Skeletal muscle tissue (tissue), 4 donors: ENCODE data around the gene DLG2. TPM values are rescaled to one million over a fixed set of nuclear protein-coding genes. Genes with fewer than 3 reads are reported as not detected.
"Not testable (repeated sequence)": the region's sequence is repeated elsewhere in the genome, so short reads cannot be mapped to it uniquely, and the experiment has no call there.

Experiments used
- H3K27ac ChIP-seq: one replicate; pipeline ENCODE4 v1.7.0; 2013; ENCODE audit warnings: mild to moderate bottlenecking, low read depth, low read length, inconsistent platforms
- H3K27me3 ChIP-seq, 3 donors: one replicate each; pipeline ENCODE4 v1.7.0; 2013; ENCODE audit warnings: low read length in 3 of 3; ENCODE audit not compliant: control insufficient read depth in 3 of 3, insufficient read depth in 3 of 3
- H3K36me3 ChIP-seq, 3 donors: one replicate each; pipeline ENCODE4 v1.7.0; 2013; ENCODE audit warnings: low read length in 3 of 3; ENCODE audit not compliant: control insufficient read depth in 3 of 3, insufficient read depth in 3 of 3
- H3K4me1 ChIP-seq, 3 donors: one replicate each; pipeline ENCODE4 v1.7.0; 2013; ENCODE audit warnings: low read length in 3 of 3, mild to moderate bottlenecking in 3 of 3; ENCODE audit not compliant: control insufficient read depth in 3 of 3, insufficient read depth in 3 of 3
- H3K4me3 ChIP-seq, 3 donors: one replicate each; pipeline ENCODE4 v1.7.0; 2013; ENCODE audit warnings: low read length in 3 of 3
- H3K9ac ChIP-seq, 3 donors: one replicate each; pipeline ENCODE4 v1.7.0; 2013; ENCODE audit warnings: low read length in 3 of 3, mild to moderate bottlenecking in 3 of 3, moderate library complexity in 2 of 3, low read depth in 1 of 3
- H3K9me3 ChIP-seq, 3 donors: one replicate each; pipeline ENCODE4 v1.7.0; 2013; ENCODE audit warnings: low read length in 3 of 3; ENCODE audit not compliant: control insufficient read depth in 3 of 3
- total RNA-seq: library from RNA; depleted of rRNA; stranded (reverse); fragments of >200 nt; gene quantifications from one replicate; pipeline ENCODE4 v1.2.3, GENCODE V29; 2014
- donor health status: Osteomylitis.

Gene DLG2
- total RNA-seq, 1 donor from 2014 or later: 18.3 TPM

- Histone ChIP-seq H3K27me3 (no peaks in the 10 kb centered on the region), H3K9ac (no peak overlapping the region), H3K36me3 (no peaks in the 10 kb centered on the region), H3K4me3 (no peak overlapping the region), H3K27ac (no peak overlapping the region), H3K9me3 (no peaks in the 10 kb centered on the region), H3K4me1 (no peaks in the 10 kb centered on the region)
Measured at GRCh38 chr11:84788220-84788619, 838.9 kb downstream of the DLG2 start.

- H3K4me3 ChIP-seq, H3K27me3 ChIP-seq, H3K27ac ChIP-seq, H3K36me3 ChIP-seq, H3K9me3 ChIP-seq, H3K9ac ChIP-seq, H3K4me1 ChIP-seq: not testable (repeated sequence)
Measured at GRCh38 chr11:84784158-84784557, 843.0 kb downstream of the DLG2 start.

- Histone ChIP-seq H3K4me3 (no peak overlapping the region), H3K27me3 (no peaks in the 10 kb centered on the region)
Measured at GRCh38 chr11:84780689-84781293, 846.4 kb downstream of the DLG2 start.

GRCh38 chr11:84775503-84775902 lies 851.6 kb downstream of the DLG2 start:
- peaks cover 0 to 4% (median 0%) of the 10 kb centered on the region in 3 donors for H3K9me3 ChIP-seq
- H3K9ac ChIP-seq: no peak overlapping the region
- no peaks in the 10 kb centered on the region for H3K36me3 ChIP-seq
- no peak overlapping the region for H3K4me3 ChIP-seq
- no peak overlapping the region for H3K27ac ChIP-seq
- no peaks in the 10 kb centered on the region for H3K4me1 ChIP-seq
- no peaks in the 10 kb centered on the region for H3K27me3 ChIP-seq

More at GRCh38 chr11:84780689-84781293, 846.4 kb downstream of the DLG2 start:
- no peaks in the 10 kb centered on the region for H3K9me3 ChIP-seq
- H3K27ac ChIP-seq: no peak overlapping the region
- H3K9ac ChIP-seq: no peak overlapping the region
- H3K4me1 ChIP-seq: no peaks in the 10 kb centered on the region
- H3K36me3 ChIP-seq: no peaks in the 10 kb centered on the region

- Histone ChIP-seq H3K36me3 (no peaks in the 10 kb centered on the region), H3K4me1 (no peaks in the 10 kb centered on the region), H3K4me3 (no peak overlapping the region), H3K27me3 (no peaks in the 10 kb centered on the region), H3K9ac (no peak overlapping the region), H3K9me3 (no peaks in the 10 kb centered on the region), H3K27ac (no peak overlapping the region)
Measured at GRCh38 chr11:84763931-84764330, 863.2 kb downstream of the DLG2 start.

GRCh38 chr11:84757711-84758110 lies 869.4 kb downstream of the DLG2 start:
- Histone ChIP-seq H3K9me3 (no peaks in the 10 kb centered on the region), H3K4me3 (no peak overlapping the region), H3K27ac (no peak overlapping the region), H3K27me3 (no peaks in the 10 kb centered on the region), H3K36me3 (no peaks in the 10 kb centered on the region), H3K9ac (no peak overlapping the region), H3K4me1 (no peaks in the 10 kb centered on the region)

- no peaks in the 10 kb centered on the region for H3K4me1 ChIP-seq
- no peaks in the 10 kb centered on the region for H3K36me3 ChIP-seq
- no peak overlapping the region for H3K27ac ChIP-seq
- H3K9me3 ChIP-seq: no peaks in the 10 kb centered on the region
- no peaks in the 10 kb centered on the region for H3K27me3 ChIP-seq
- H3K4me3 ChIP-seq: no peak overlapping the region
- no peak overlapping the region for H3K9ac ChIP-seq
Measured at GRCh38 chr11:84751371-84751770, 875.8 kb downstream of the DLG2 start.

GRCh38 chr11:84747871-84748270 lies 879.3 kb downstream of the DLG2 start:
- Histone ChIP-seq H3K4me3 (no peak overlapping the region), H3K36me3 (no peaks in the 10 kb centered on the region), H3K27me3 (no peaks in the 10 kb centered on the region), H3K9me3 (no peaks in the 10 kb centered on the region), H3K4me1 (no peaks in the 10 kb centered on the region), H3K9ac (no peak overlapping the region), H3K27ac (no peak overlapping the region)

- no peak overlapping the region for H3K9ac ChIP-seq
- H3K4me1 ChIP-seq: no peaks in the 10 kb centered on the region
- no peaks in the 10 kb centered on the region for H3K36me3 ChIP-seq
- H3K4me3 ChIP-seq: no peak overlapping the region
- no peak overlapping the region for H3K27ac ChIP-seq
- H3K27me3 ChIP-seq: no peaks in the 10 kb centered on the region
- H3K9me3 ChIP-seq: no peaks in the 10 kb centered on the region
Measured at GRCh38 chr11:84740050-84740449, 887.1 kb downstream of the DLG2 start.

GRCh38 chr11:84724256-84724655 lies 902.9 kb downstream of the DLG2 start:
- no peak overlapping the region for H3K4me3 ChIP-seq
- peaks cover 5 to 14% (median 8%) of the 10 kb centered on the region in 3 donors for H3K4me1 ChIP-seq
- H3K36me3 ChIP-seq: no peaks in the 10 kb centered on the region
- no peaks in the 10 kb centered on the region for H3K27me3 ChIP-seq
- H3K9me3 ChIP-seq: no peaks in the 10 kb centered on the region
- H3K27ac ChIP-seq: no peak overlapping the region
- H3K9ac ChIP-seq: no peak overlapping the region
